Measurements from ENCODE around the gene TEKT3.

Gene TEKT3

GRCh38 chr17:15350777-15351477 is 9.5 kb upstream of the TEKT3 start:
- DNase-seq = no peak

GRCh38 chr17:15349119-15349518 is 7.7 kb upstream of the TEKT3 start:
- no peak for DNase-seq

DNA sequence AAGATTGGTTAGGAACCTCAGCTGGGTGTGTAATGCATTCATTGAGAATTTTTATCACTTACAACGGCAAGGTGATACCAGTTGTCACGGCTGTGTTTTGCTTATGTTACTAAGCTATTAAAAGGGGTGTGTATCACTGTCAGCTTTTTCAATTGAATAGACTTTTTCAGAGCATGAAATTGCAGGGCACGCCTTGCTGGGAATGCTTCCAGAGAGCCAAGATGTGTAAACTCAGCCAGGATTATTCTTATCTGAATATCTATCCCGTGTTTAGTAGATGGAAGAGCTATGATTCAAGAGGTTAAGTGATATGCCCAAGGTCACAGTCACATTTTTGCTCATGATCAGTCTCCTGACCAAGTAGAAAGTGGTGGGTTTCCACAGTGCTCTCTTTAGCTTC is 6.6 kb upstream of the TEKT3 start:
- peak in 1 of 51 donors; percentile 1 for DNase-seq

DNA sequence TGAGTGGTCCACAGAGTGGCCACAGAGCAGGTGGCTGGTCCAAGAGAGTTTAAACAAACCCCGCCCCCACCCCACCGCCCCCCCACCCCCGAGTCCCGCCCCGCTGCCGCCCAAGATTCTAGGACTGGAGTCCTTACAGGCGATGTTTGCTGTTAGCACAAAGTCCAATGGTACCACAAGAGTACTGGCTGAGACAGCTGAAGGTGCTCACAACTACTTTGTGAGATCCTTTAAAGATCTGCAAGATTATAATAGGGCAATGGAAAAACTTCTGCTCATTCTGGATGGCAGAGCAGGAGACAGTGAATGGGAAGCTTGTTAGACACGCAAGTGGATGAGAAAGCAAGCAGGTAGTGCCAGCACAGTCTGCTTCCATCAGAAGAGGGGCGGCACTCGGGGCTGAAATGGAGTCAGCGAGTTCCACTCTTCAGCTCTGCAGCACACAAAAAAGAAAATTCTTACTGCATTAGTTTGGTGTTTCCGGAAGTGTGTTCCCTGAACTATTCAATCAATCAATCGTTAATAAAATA is 4.7 kb upstream of the TEKT3 start:
- no peak for DNase-seq

- no peak for DNase-seq
These were observed 2.4 kb upstream of the TEKT3 start for GRCh38 chr17:15343749-15344148.

- no peak for DNase-seq
These were observed 1.1 kb upstream of the TEKT3 start for GRCh38 chr17:15342460-15342859.

GRCh38 chr17:15341966-15342365 is 569 bp upstream of the TEKT3 start:
- DNase-seq = no peak

DNA sequence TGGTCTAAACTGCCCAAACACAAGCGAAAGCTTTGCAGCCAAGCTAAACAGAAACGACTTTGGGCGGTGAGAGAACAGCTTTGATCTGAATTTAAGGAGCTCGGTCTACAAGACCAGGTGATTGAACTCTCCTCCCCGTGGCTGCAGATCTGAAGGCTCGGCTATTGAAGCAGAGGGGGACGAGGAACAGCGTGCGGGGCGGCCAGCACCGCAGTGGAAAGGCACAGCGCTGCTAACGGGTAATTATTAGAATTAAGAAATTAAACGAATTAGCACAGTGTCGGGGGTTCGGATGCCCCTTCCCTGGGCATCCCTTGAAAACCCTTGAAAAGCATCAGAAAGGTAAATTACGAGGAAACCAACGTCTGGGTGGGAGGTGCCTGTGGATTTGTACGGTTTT is 431 bp downstream of the TEKT3 start:
- no peak for DNase-seq

- DNase-seq = no peak
These were observed 6.0 kb downstream of the TEKT3 start for GRCh38 chr17:15335446-15335845.

- no peak for DNase-seq
These were observed 7.1 kb downstream of the TEKT3 start for GRCh38 chr17:15334266-15334665.

GRCh38 chr17:15332338-15332737 is 9.1 kb downstream of the TEKT3 start:
- no peak for DNase-seq

GRCh38 chr17:15323131-15323530 is 18.3 kb downstream of the TEKT3 start:
- DNase-seq = no peak

GRCh38 chr17:15321556-15322251 is 19.7 kb downstream of the TEKT3 start:
- no peak for DNase-seq

DNA sequence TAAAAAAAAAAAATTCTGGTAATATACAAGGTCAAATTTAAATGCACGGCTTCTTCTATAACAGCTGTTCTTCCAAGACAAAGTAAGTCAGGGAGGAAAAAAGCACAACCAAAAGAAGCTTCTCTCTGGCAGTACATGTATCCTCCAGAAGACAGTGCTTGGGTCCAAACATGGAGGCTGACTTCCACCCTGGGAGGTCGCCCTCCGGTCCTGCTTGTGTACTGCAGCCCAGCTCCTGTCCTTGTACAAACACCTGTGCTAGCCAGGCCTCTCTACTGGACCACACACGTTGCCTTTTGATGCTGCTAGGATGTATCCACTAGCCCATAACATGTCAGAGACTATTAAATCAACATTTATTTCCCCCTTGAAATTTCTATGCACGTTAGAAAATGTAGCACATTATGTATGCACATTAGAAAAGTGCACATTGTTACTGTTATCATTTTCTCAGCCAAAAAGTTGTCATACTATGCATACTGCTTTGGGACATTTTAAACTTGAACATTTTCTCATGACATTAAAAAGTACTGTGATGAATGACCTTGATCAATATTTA is 21.9 kb downstream of the TEKT3 start:
- no peak for DNase-seq

DNA sequence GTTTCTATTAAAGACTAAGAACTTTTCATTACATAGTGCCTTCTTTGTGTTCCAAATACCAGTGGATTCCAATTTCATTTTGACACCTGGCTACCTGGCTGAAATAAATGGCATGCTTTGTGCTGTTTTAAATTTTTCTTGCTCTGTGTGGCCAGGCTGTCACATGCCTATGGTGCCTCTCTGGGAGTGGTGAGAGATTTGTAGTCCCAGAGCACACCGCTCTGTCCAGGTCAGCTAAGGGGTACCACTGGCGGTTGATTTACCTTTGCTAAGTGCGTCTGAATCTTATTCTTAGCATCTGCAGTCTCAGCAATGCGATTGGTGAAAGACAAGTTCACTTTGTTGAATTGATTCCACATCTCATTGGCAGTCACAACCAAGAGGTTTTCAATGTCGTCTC is 29.4 kb downstream of the TEKT3 start:
- no peak for DNase-seq

- no peak for DNase-seq
These were observed 31.6 kb downstream of the TEKT3 start for GRCh38 chr17:15309793-15310192.

- DNase-seq = no peak
These were observed 32.2 kb downstream of the TEKT3 start for GRCh38 chr17:15309236-15309635.

GRCh38 chr17:15308758-15309157 is 32.6 kb downstream of the TEKT3 start:
- DNase-seq = no peak

DNA sequence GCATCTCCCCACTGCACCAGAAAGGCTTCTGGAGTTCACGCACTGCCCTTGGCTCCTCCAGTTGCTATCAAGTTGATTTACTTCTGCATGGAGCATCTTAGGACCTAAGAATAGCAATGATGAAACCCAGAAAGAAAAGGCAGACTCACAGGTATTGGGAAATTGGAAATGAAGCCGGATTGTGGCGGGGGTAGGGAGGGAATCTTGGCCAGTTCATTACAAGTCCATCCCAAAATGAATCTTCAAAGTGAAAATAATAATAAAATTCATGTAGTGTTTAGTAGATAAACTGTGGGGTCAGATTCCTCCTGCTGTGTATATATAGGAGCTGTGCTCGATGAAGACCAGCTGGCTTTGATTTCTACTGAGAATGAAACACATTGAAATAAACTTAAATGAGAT is 33.7 kb downstream of the TEKT3 start:
- DNase-seq = no peak

DNA sequence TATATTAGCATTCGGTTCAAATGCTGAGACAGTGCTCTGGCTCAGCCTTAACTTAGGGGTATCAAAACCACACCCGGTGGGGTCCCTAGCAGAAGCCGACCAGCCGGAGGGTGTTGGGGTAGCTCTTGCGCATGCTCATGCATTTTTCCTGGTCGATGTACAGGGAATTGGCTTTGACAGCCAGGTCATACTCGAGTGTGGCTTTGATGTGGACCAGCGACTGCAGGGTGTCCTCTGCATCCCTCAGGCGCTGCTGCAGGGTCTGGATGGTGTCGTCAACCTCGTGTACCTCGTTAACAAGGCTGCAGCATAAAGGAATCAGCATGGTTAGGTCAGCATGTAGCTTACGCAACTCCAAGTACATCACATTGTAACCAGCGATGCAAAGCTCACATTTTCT is 37.5 kb downstream of the TEKT3 start:
- no peak for DNase-seq

- DNase-seq = no peak
These were observed 38.1 kb downstream of the TEKT3 start for GRCh38 chr17:15303268-15303667.

- DNase-seq = no peak
These were observed 39.6 kb downstream of the TEKT3 start for GRCh38 chr17:15301845-15302244.

DNA sequence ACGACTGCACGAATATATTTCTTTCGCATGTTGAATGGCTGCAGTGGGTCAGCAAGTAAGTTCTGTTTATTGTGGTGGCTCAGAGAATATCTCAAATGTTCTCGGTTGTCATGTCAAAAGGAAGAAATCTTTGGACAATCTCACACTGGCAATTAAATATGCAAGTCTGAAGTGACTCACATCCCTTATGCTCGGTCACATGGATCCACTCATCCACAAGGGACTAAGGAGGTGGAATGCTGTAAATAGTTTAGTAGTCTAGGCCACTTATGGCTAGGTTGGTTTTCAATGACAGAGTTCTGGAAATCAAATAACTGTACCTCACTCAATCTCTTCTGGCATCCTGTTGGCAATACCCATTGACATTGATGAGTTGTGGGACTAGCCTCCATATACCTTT is 43.2 kb downstream of the TEKT3 start:
- DNase-seq = no peak
